Right ventricle myocardium superior (tissue), 1 donor: ENCODE data around the gene GNA12. TPM values are rescaled to one million over a fixed set of nuclear protein-coding genes. Genes with fewer than 3 reads are reported as not detected.

Experiments
- ATAC-seq: fragments of 200-7000 bp; cut with Tn5 transposase; one replicate; pipeline ENCODE4 v1.9.1; 2020; ENCODE audit warnings: mild to moderate bottlenecking; ENCODE audit not compliant: poor library complexity
- DNase-seq: peaks from one replicate; pipeline ENCODE4 v3.0.0-alpha.2; 2020
- intact Hi-C: fragments of 100-400 bp; cut with DNase I; formaldehyde crosslinking; loops from one replicate; pipeline ENCODE4 v1.11.2; 2022
- total RNA-seq: library from RNA; stranded (reverse); fragmentation: NEBNext Ultra II Directional; extraction: Animal tissue kit (Norgen Biotek cat#: 25700); gene quantifications from one replicate; pipeline ENCODE4 v1.2.1, GENCODE V29; 2021
- donor health status: DM: no; HTN: yes; CAD: no; lungs with severe emphysema.

The GNA12 gene
- total RNA-seq, 1 donor from 2014 or later = 40.6 TPM

DNA sequence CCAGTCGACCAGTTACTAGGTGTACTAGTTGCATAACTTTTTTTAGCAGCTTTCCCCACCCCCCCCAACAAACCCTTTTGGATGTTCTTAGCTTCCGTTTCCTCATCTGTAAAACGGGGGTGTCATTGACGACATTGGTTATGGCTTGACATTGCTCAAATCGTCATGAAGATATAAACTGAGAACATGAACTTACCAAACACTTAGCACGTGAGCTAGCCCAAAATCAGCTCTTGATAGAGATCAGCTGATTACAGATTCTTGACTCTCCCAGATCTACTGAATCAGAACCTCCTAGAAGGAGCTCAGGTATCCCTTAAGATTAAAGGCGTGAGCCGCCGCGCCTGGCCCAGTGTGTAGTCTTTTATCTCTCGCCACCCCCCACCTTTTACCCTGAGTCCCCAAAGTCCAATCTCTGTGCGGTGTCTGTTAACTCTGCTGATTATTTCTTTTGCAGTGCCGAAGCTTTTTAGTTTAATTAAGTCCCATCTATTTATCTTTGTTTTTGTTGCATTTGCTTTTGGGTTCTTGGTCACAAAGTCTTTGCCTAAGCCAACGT, 1.0 kb upstream of the GNA12 start:
- DNase-seq = no peak
- intact Hi-C loops = no loop called here
- no peak for ATAC-seq

DNA sequence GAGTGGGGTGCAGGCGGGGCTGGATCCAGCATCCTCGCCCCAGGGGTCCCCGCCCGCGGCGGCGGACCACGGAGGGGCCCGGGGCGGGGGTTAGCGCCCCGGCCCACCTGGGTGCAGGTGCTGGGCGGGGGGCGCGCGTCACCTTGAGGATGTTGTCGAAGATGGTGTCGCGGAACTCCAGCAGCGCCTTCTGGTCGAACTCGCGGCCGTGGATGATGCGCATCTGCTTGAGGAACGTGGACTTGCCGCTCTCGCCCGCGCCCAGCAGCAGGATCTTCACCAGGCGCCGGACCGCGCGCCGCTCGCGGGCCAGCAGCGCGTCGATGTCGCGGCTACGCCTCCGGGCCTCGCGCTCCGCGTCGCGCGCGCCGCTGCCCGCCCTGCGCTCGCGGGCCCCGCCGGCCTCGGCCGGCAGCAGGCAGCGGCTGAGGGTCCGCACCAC, 376 bp downstream of the GNA12 start:
- DNase-seq = peak; percentile 70
- no peak for ATAC-seq
- intact Hi-C loops = no loop called here

DNA sequence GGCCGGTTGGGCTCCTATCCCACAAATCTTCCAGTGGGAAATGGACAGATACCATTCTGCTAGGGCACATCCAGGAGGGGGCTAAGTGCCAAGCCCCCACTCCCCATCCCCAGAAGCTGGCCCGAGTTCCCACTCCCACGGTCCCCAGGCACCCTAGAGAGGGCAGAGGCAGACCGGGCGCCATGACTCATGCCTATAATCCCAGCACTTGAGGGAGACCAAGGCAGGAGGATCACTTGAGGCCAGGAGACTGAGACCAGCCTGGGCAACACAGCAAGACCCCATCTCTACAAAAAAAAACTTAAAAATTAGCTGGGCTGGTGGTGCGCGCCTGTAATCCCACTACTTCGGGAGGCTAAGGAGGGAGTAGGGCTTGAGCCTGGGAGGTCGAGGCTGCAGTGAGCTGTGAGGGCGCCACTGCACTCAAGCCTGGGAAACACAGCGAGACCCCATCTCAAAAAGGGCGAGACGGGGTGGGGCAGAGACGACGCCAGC, 870 bp downstream of the GNA12 start:
- DNase-seq = peak; percentile 47
- intact Hi-C loops = no loop called here
- no peak for ATAC-seq

DNA sequence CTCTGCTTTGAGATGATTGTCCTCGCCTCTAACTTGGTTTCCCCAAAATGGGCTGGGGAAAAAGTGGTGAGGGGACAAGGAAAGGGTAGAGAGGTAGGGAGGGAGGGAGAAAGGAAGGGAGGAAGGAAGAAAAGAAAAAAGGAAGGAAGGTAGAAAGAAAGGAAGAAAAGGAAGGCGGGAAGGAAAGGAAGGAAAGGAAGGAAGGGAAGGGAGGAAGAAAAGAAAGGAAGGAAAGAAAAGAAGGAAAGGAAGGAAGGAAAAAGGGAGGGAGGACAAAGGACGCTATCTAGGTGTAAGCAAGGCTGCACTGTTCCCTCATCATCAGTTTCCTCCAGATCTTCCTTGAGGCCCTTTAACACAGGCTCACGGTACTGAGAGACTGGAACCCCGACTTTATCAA, 2.2 kb downstream of the GNA12 start:
- DNase-seq (no peak), ATAC-seq (no peak)
- intact Hi-C loops = no loop called here

DNA sequence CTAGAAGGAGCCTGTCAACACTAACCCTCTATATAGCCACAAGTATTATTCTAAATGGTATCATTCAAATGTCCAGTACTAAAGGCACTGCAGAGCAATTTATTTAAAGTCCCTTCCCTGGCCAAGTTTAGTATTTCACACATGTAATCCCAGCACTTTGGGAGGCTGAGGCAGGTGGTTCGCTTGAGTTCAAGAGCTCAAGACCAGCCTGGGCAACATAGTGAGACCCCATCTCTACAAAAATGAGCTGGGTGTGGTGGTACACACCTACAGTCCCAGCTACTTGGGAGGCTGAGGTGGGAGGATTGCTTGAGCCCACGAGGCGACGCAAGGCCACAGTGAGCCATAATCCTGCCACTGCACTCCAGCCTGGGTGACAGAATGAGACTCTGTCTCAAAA, 3.6 kb downstream of the GNA12 start:
- no peak for ATAC-seq
- no peak for DNase-seq
- intact Hi-C loops = no loop called here

DNA sequence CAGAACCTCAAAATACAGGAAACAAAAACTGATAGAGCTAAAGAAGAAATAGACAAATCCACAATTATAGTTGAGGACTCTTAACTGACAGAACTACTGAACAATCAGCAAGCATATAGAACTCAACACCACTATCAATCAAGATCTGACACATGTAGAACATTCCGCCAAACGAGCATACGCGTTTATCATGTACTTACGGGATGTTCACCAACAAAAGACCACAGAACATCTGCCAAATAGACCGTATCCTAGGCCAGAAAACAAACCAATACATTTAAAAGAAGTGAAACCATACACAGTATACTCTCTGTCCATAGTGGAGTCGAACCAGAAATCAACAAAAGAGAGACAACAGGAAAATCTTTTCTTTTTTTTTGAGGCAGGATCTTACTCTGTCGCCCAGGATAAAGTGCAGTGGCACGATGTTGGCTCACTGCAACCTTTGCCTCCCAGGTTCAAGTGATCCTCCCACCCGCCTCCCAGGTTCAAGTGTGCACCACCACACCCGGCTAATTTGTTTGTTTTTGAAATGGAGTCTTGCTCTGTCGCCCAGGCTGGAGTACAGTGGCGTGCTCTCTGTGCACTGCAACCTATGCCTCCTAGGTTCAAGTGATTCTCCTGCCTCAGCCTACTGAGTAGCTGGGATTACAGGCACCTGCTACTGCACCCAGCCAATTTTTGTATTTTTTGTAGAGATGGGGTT, 5.1 kb downstream of the GNA12 start:
- ATAC-seq (no peak), DNase-seq (no peak)
- intact Hi-C loops = loop anchor here (5.0 kb wide), 1 partner anchor 107 kb away; no protein-coding TSS in a partner anchor

DNA sequence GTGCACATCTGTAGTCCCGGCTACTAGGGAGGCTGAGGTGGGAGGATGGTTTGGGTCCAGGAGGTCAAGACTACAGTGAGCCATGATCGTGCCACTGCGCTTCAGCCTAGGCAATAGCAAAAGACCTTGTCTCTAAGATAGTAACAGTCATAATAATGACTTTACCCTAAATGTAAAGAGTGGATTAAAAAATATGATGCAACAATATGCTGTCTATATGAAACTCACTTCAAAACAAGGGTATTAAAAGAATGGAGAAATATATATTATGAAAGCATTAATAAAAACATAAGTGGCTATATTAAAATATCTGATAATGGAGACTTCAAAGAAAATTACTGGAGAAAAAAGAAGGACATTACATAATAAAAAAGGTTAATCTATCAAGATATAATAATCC, 5.7 kb downstream of the GNA12 start:
- DNase-seq = no peak
- ATAC-seq = no peak
- intact Hi-C loops = loop anchor here (5.0 kb wide), 1 partner anchor 106 kb away; no protein-coding TSS in a partner anchor

DNA sequence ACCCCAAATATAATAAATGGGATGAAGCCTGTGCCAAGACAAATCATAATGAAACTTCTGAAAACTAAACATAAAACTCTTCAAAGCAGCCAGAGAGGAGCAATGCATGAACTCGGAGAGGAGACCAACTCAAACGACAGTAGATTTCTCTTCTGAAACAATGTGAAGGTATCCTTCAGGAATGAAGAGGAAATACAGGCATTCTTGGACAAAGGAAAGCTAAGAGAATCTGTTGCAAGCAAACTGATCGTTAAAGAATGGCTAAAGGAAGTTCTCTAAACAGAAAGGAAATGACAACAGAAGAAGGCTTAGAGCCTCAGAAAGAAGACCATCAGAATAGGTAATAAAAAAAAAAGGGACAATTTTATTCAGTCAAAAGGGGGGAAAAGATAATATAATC, 6.6 kb downstream of the GNA12 start:
- intact Hi-C loops = loop anchor here (5.0 kb wide), 1 partner anchor 105 kb away; no protein-coding TSS in a partner anchor
- ATAC-seq = no peak
- DNase-seq = no peak

DNA sequence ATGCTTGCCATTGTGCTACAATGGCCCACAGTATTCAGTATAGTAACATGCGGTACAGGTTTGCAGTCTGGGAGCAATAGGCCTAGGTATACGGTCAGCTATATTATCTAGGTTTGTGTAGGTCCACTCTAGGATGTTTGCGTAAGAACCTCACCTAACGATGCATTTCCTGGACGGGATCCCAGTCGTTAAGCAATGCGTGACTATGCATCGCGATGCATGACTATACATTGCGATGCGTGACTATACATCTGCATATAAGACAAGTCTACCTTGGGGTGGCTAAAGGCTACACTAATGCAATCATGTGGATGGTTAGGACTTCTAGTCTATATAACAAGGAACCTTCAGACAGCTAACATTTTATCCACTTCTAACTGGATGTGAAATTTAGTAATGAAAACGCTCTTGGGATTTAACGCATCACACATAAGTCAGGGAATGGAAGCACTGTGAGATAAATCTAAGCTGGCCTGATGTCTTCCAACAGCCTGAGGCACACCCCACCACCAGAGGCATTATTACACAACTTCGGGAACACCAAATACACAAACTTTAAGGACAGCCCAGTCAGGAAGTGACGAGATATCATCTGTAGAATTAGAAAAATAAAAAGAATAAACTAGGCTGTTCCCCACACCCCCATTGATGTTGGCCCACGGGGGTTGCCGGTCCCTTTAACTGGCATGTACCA, 9.2 kb downstream of the GNA12 start:
- peak; percentile 66 for ATAC-seq

DNA sequence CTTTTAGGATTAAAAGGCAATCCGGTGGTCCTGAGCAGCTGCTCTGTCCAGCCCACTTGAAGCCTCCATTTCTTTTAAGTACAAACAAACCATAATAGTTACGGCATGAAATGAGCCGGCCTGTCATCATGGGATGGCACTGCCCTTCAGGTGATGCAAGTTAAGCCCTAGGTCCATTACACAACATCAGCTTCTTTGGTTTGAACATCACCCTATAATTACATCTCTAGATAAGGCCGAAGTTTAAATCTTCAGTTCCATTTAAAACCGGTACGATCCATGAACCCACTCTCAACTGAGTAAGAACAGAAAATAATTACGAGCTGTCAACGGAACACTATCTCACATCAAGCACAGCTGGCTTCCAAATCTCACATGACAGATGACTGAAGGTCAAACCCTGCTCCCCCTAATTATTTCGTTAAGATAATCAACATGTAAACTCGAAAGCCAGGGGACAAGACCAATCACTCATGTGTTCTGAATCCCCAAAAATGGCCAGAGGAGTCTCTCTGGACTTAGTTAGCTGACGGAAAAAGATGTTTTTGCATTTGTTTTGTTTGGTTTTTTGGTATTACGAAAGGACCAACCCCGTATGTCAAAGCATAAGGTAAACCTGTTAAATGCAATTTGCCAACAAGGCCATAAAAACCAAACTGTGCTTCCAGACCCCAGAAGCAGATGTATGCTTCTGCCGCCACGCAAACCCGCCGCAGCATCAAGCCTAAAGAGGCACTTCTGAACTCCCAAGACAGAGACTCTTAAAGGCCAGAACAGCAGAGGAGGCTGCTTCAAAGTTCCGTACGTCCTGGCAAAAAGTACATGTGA, 10.8 kb downstream of the GNA12 start:
- no peak for DNase-seq
- no peak for ATAC-seq
- intact Hi-C loops = no loop called here

More for the DNA sequence above, 9.2 kb downstream of the GNA12 start:
- intact Hi-C loops = loop anchor here (5.0 kb wide), 1 partner anchor 103 kb away; no protein-coding TSS in a partner anchor
- DNase-seq = no peak

DNA sequence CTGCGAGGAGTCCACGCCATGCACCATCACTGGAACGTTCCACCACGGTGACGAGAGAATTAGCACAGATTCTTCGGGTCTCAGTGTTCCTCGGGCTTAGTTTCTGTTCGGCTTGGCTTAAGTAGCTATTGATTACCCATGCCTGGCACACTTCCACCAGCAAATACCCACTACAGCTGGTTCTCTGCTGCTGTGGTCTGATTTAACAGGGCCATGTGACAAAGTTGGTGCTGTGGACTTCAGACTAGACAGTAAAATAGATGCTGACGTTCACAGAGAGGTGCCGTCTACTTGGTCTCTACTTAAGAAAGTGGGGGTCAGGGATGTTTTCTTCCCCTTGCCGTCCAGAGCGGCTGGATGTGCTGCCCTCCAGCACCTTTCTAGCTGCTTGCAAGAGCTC, 11.6 kb downstream of the GNA12 start:
- intact Hi-C loops = no loop called here
- DNase-seq (no peak), ATAC-seq (no peak)

DNA sequence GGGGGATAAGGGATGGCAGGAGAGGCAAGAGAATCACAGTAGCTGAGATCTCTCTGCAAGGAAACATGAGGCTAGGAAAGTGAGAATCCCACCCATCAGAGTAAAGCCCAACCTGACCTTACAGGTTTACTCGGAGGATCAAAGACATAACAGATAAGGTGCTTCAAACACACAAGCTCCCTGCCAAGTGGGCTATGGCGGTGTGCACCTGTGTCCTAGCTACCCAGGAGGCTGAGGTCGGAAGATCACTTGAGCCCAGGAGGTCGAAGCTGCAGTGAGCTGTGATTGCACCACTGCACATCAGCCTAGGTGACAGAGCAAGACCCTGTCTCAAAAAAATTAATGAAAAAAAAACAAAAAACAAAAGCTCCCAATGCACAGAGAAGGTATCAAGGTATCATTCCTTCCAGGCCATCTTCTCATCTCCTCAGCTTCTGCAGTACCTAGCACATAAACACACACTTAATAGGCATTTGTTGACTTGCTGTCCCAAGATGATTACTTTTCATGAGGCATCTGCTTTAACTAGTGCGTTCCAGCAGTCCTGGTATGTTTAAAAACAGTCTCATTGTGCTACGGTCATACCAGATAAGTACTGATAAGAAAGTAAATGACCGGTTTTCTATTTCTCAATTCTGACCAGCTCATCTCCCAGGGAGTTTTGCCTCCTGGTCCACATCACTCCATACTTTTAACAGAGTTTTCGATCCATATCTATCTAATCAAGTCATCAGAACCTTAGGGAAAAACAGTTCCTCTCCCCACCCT, 13.3 kb downstream of the GNA12 start:
- DNase-seq (no peak), ATAC-seq (no peak)
- intact Hi-C loops = no loop called here

DNA sequence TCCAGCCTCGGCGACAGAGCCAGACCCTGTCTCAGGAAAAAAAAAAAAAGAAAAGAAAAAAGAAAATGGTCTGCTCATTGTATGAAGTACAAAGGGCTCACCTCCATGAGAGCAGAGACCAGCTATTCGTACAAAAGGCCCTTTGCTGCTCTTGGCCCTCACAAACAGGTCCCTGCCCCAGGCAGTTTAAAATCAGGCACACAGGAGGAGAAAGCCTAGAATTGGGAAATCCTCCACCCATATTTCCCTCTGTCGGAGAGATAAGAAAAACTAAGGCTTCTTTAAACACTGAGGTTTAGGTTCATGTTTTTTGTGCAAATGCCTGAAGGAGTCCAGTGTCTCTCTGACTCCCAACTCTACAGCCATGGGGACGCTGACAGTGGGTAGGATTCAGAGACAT, 15.1 kb downstream of the GNA12 start:
- intact Hi-C loops = no loop called here
- ATAC-seq (no peak), DNase-seq (no peak)

DNA sequence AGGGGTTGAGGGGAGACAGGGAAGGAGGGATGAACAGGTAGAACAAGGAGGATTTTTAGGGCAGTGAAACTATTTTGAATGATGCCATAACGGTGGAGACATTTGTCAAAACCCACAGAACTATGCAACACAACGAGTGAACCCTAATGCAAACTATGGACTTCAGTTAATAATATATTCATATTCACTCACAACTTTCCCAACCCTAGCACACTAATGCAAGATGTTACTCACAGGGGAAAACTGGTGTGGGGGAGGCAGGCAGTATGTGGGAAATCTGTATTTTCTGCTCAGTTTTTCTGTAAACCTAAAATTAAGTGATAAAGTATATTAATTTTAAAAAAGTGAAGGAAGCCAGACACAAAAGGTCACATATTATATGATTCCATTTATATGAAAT, 17.3 kb downstream of the GNA12 start:
- no peak for DNase-seq
- intact Hi-C loops = no loop called here

DNA sequence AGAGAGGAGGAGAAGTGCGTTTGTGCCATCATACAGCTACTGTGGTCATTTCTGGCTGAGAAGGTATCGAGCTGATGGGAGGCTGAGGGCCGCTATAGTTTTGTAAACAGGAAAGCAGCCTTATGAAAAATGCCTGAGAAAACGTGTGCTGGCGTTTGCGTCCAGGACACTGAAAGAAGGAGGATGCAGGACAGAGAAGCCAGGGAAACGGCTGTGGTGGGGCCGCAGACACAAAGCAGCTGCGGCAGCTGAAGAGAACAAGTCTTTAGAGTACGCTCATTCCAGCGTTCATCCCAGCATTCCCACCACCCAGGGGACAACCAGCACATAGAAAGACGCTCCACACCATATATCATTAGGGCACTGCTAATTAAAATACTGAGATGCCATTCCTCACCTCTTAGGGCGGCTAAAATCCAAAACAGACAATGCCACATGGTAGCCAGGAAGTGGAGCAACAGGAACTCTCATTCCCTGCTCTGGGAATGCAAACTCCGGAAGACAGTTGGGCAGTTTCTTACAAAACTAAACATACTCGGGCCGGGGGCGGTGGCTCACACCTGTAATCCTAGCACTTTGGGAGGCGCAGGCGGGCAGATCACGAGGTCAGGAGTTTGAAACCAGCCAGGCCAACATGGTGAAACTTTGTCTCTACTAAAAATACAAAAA, 18.4 kb downstream of the GNA12 start:
- ATAC-seq = no peak
- intact Hi-C loops = no loop called here
- DNase-seq = no peak

More for the DNA sequence above, 17.3 kb downstream of the GNA12 start:
- no peak for ATAC-seq

DNA sequence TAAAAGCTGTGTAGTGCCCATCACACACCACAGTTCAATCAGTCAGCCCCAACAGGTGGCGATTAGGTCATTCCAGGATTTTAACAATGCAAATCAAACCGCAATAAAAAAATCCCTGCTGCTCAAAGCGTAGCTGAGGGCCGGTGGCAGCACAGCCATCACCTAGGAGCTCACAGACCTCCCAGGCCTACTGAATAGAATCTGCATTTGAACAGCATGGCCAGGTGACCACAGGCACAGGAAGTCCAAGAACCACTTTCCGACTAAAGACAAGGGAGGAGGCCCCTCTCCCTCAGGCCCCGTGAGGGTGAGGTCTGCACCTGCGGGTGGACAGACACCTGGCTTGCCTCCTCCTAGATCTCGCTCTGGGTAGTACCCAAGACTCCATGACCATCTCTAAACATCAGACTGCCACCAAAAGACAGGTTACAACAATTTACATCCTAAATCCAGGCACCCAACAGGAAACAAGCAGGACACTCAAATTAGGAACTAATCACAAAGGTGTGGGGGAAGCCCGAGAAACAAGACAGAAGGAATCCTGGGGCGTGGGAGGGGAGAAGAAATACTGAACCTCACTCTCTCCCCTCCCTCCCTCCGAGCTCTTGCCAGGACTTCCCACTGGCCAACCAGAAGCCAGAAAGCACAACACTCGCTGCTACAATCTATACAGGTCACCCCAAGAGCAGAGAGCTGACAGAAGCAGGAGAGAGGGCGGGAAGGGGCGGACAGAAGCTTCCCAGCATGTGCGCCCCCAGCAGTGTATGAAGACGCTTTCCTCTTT, 19.2 kb downstream of the GNA12 start:
- intact Hi-C loops = no loop called here
- peak; percentile 29 for DNase-seq
- no peak for ATAC-seq
